GM12891 (cell line): Measurements from ENCODE around the gene KCND2.

Experiments
- POLR2A ChIP-seq: IDR thresholded peaks from 2 replicates; pipeline ENCODE4 v1.6.1; 2011; ENCODE audit warnings: low read depth, low read length, control low read depth
- POLR2AphosphoS5 ChIP-seq: IDR thresholded peaks from 2 replicates; pipeline ENCODE4 v1.6.1; 2011; ENCODE audit warnings: low read depth, low read length, control low read depth
- SPI1 ChIP-seq: IDR thresholded peaks from 2 replicates; pipeline ENCODE4 v1.6.1; 2011; ENCODE audit warnings: low read depth, low read length, control low read depth

DNA sequence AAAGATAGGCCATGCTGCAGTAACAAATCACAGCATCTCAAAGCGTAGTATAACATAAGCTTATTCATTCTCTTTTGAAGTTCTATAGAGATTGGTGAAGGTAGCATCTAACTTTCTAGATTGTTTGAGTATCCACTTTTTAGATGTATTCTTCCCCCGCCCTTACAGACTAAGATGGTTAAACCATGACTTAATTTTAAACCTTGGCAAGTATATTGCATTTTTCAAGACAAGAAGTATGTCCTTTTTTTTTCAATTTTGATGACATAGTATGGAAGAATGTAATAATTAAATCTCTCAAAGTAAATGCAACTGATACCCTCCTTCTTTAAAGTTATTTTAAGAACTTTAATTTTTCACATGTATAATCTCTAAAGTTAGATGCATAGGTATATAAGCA is 190.0 kb downstream of the KCND2 start:
- TF ChIP-seq POLR2A, result no peak
- TF ChIP-seq POLR2AphosphoS5, result no peak
- TF ChIP-seq SPI1, result no peak
